ENCODE data around the gene TTC21B. TPM values are rescaled to one million over a fixed set of nuclear protein-coding genes. Genes with fewer than 3 reads are reported as not detected.

TTC21B gene
- total and polyA plus RNA-seq, 8 donors, result 3.3 to 78.6 (median 11.8) TPM

- 94 to 100% (median 96%) methylated on average over 1 of the region's 1 CpG for WGBS, 5 donors
- Histone ChIP-seq H3K4me3 (no peak overlapping the region), H3K9me3 (no peaks in the 10 kb centered on the region), H3K4me1 (no peaks in the 10 kb centered on the region), H3K36me3 (peaks cover 14 to 92% (median 73%) of the 10 kb centered on the region in 4 donors), H3K27me3 (no peaks in the 10 kb centered on the region), H3K27ac (no peak overlapping the region)
- intact Hi-C loops (cut with DNase I; ENCODE audit: low total_unique reads), result no loop called here
- DNase-seq, result no peak
- no peak for TF ChIP-seq POLR2A (IDR thresholded peaks at IDR 0.05)
- TF ChIP-seq POLR2AphosphoS5 (IDR thresholded peaks at IDR 0.05), result no peak
- TF ChIP-seq EP300 (IDR thresholded peaks at IDR 0.05), result no peak
- TF ChIP-seq CTCF (IDR thresholded peaks at IDR 0.05), result no peak
Observed at GRCh38 chr2:165927774-165928173, 25.8 kb downstream of the TTC21B start.

- TF ChIP-seq POLR2AphosphoS5 (IDR thresholded peaks at IDR 0.05), result no peak
- no peak for TF ChIP-seq EP300 (IDR thresholded peaks at IDR 0.05)
- TF ChIP-seq CTCF (IDR thresholded peaks at IDR 0.05), result no peak
- Histone ChIP-seq H3K27ac (no peak overlapping the region), H3K27me3 (no peaks in the 10 kb centered on the region), H3K36me3 (peaks cover 14 to 92% (median 71%) of the 10 kb centered on the region in 4 donors), H3K4me3 (no peak overlapping the region), H3K4me1 (no peaks in the 10 kb centered on the region), H3K9me3 (no peaks in the 10 kb centered on the region)
- DNase-seq, result no peak
- 88 to 100% (median 97%) methylated on average over 1 of the region's 1 CpG for WGBS, 5 donors
- intact Hi-C loops (cut with DNase I; ENCODE audit: low total_unique reads), result no loop called here
Observed at GRCh38 chr2:165927353-165927752, 26.2 kb downstream of the TTC21B start.

GRCh38 chr2:165924946-165925345 lies 28.6 kb downstream of the TTC21B start:
- DNase-seq, result no peak
- Histone ChIP-seq H3K27ac (no peak overlapping the region), H3K4me1 (no peaks in the 10 kb centered on the region), H3K4me3 (no peak overlapping the region), H3K27me3 (no peaks in the 10 kb centered on the region), H3K36me3 (peaks cover 9 to 81% (median 54%) of the 10 kb centered on the region in 4 donors), H3K9me3 (no peaks in the 10 kb centered on the region)
- intact Hi-C loops (cut with DNase I; ENCODE audit: low total_unique reads), result no loop called here
- 68 to 93% (median 88%) methylated on average over 2 of the region's 2 CpGs for WGBS, 5 donors
- TF ChIP-seq EP300 (IDR thresholded peaks at IDR 0.05), result no peak
- no peak for TF ChIP-seq CTCF (IDR thresholded peaks at IDR 0.05)
- no peak for TF ChIP-seq POLR2AphosphoS5 (IDR thresholded peaks at IDR 0.05)
- TF ChIP-seq POLR2A (IDR thresholded peaks at IDR 0.05), result no peak

GRCh38 chr2:165920748-165921147 lies 32.8 kb downstream of the TTC21B start:
- TF ChIP-seq POLR2AphosphoS5 (IDR thresholded peaks at IDR 0.05) (no peak), CTCF (IDR thresholded peaks at IDR 0.05) (no peak), EP300 (IDR thresholded peaks at IDR 0.05) (no peak), POLR2A (IDR thresholded peaks at IDR 0.05) (no peak)
- H3K9me3 ChIP-seq, result no peaks in the 10 kb centered on the region
- no peak for DNase-seq
- no peaks in the 10 kb centered on the region for H3K4me1 ChIP-seq
- H3K36me3 ChIP-seq, result peaks cover 9 to 86% (median 57%) of the 10 kb centered on the region in 4 donors
- no peak overlapping the region for H3K27ac ChIP-seq
- WGBS, 5 donors, result 59 to 82% (median 63%) methylated on average over 1 of the region's 1 CpG
- intact Hi-C loops (cut with DNase I; ENCODE audit: low total_unique reads), result no loop called here
- H3K27me3 ChIP-seq, result no peaks in the 10 kb centered on the region
- no peak overlapping the region for H3K4me3 ChIP-seq

Measured in stomach (tissue), 9 donors.